Occipital lobe (tissue), 2 donors: ENCODE data around the gene SLC1A7. TPM values are rescaled to one million over a fixed set of nuclear protein-coding genes. Genes with fewer than 3 reads are reported as not detected.

Source experiments
- DNase-seq: peaks from one replicate; lab custom pipeline; 2025; lab: John Stamatoyannopoulos, UW
- total RNA-seq: library from RNA; depleted of rRNA; stranded (reverse); fragments of >200 nt; gene quantifications from one replicate; pipeline ENCODE4 v1.2.3, GENCODE V29; 2014

Gene SLC1A7
- total RNA-seq, 1 donor from 2014 or later: not detected

DNA sequence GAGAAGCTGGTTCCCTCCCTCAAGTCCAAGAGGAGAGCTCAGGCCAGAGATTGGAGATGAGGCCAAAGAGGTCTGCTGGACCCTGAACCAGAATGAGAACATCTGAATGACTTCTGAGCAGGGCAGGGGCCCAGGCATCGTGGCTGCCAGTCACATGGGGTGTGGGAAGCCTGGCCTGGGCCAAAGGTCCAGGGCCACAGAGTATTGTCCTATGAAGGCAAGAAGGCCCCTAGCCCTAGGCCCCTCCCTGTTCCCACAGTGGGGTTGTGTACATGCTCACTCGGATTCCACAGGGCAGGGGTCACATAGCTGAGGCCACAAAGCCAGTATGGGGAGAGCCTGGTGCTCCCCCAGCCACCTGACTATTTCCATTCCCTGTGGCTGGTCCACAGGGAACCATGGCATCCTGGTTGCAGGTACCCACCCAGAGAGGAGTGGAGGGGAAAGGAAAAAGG lies 18.5 kb upstream of the SLC1A7 start:
- DNase-seq: no peak

GRCh38 chr1:53158900-53159299 lies 16.5 kb upstream of the SLC1A7 start:
- DNase-seq: no peak

DNA sequence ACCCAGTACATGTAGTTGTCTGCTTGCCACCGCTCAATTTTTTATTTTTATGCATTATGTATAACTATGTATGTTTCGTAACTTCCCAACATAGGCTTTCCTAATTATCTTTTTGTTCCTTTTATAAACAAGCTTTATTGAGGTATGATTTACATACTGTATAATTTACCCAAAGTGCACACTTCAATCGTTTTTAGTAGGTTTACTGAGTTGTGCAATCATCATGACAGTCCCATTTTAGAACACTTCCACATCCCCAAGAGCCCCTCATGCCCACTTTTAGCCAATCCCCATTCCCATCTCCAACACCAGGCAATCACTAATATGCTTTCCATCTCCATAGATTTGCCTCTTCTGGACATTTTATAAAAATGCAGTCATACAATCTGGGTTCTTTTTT lies 14.3 kb upstream of the SLC1A7 start:
- no peak for DNase-seq

DNA sequence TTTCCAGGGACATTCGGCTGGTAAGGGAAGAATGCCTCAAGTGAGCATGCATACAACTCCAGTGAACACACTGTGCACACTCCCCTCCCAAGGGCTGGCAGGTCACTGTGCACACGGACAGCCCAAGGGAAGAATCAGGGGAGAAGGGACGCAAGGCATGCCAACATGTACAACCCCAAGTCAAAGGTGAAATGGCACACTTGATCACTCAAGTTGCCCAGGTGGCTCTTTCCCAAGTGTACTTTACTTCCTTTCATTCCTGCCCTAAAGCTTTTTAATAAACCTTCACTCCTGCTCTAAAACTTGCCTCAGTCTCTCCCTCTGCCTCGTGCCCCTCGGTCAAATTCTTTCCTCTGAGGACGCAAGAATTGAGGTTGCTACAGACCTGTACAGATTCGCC lies 13.5 kb upstream of the SLC1A7 start:
- DNase-seq: no peak

DNA sequence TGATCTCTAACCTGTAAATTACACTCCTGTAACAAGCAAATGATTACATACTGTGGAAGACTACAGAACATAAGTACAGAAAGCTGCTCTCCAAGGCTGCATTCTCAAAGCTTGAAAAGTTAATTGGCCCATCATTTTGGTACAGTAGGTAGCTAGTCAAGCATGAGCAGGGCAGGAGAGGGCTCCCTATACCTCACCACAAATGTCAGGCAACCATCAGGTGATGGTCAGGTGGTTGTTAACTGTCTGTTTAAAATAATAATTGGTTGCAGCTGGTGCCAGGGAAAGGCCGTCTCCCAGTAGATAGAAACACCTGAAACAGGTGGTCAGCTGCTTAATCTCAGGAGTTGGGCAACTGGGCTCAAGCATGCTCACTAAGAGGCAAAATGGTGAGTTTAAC lies 13.1 kb upstream of the SLC1A7 start:
- DNase-seq: no peak

DNA sequence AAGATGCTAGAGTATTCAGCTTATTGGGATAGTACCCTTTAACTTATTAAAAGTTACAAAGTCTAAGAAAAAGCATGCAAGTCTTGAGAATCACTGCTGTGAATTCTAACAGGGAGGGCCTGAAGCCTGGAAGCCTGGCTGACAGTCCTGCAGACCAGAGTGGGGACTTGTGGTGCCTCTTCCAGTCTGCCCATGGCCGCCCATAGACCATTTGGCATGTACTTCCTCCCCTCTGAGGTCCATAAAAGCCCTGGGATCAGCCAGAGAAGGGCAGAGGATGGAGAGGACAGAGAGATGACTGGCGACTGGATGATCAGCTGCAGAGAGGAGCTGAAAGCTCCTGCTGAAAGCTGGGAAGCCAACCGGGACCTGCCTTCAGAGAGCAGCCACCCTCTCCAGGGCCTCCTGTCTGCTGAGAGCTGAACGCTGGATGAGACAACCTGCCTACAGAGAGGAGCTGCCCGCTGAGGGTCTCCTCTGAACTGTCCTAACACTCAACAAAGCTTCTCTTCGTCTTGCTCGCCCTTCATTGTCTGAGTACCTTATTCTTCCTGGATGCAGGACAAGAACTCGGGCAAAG lies 12.5 kb upstream of the SLC1A7 start:
- DNase-seq: no peak

DNA sequence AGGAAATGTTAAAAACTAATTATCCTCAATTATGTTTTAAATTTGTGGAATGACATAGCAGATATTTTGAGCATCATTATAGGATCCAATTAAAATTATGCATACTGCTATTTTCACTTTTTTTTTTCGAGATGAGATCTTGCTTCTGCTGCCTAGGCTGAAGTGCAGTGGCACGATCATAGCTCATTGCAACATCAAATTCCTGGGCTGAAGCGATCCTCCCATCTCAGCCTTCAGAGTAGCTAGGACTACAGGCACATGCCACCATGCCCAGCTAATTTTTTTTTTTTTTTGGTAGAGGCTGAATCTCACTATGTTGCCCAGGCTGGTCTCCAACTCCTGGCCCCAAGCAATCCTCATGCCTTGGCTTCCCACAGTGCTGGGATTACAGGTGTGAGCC lies 11.3 kb upstream of the SLC1A7 start:
- no peak for DNase-seq

DNA sequence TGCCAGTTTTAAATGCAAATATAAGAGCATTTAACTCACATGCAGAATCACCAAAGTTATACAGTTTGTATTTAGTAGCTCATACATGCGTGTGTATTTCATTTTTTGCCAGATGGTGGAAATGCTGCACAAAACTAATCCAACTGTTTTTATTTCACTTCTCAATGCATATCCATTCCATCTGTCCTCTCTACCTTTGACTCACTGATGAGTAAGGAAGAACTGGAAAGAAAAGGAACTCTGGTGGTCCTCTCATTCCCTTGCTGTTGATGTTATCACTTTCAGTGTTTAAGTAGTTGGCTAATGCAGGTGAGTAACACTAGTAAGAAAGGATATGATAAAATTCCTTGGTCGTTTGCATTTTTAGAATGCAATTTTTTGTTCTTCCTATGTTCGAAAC lies 5.7 kb upstream of the SLC1A7 start:
- no peak for DNase-seq

GRCh38 chr1:53147174-53147573 lies 4.7 kb upstream of the SLC1A7 start:
- DNase-seq: no peak

DNA sequence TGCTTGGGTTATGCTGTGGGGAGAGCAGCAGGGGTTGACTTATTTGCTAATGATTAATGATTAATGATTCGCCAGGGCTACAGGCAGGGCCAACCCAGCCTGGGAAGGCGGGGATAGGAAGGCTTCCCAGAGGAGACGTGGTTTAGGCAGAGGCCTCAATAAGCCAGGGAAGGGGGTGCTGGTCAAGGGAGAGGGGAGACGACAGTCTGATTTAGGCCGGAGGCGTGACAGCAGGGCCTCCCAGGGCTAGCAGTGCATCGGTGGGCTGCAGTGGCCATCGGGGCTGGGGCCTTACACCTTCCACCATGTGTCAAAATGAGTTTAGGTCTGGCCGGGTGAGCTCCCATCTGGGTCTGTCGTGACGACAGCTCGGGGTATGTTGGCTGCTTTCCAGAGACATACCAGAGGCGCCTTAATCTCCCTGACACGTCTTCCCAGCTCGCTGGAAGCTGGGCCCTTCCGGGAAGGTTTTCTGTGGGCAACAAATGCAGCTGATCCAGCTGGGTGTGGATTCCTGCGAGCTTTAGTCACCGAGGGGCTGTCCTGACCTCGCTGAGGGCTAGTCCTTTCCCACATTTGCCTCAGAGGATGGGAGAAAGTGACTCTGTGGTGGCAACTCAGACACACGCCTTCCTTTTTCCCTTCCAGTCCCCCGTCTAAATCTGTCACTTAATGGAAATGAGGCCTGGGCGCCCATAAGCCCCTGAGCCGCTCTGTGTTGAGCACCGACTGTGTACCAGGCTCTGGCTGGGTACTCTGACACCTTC lies 3.7 kb upstream of the SLC1A7 start:
- DNase-seq: no peak

- no peak for DNase-seq
Measured at GRCh38 chr1:53145619-53145941, 3.1 kb upstream of the SLC1A7 start.

DNA sequence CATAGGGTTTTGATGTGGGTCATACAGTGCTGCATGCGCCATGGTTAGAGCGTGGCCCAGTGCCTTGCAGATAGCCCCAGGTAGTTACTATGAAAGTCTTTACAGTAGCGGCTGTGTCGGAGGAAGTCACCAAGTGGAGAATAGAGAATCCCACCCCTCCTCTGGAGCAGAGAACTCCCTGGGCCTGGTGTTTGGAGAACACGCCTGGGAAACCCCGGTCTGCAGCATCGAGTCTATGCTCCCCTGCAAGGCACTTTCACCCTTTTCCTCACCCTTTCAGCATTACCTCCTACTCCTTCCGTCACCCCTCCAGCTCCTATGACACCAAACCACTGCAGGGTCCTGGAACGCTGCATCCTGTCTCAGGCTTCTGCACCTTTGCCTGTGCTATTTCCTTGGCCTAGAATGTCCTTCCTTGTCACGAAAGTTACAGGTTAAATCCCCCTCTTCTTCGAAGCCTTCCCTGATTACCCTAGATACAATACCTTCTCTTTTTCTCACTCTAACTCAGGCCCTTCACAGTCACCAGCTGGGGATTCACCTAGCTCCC lies 2.7 kb upstream of the SLC1A7 start:
- DNase-seq: no peak

- no peak for DNase-seq
Measured at GRCh38 chr1:53144201-53144600, 1.8 kb upstream of the SLC1A7 start.

GRCh38 chr1:53143527-53143926 lies 1.1 kb upstream of the SLC1A7 start:
- DNase-seq: no peak

- DNase-seq: no peak
Measured at GRCh38 chr1:53141487-53142055, 867 bp downstream of the SLC1A7 start.

DNA sequence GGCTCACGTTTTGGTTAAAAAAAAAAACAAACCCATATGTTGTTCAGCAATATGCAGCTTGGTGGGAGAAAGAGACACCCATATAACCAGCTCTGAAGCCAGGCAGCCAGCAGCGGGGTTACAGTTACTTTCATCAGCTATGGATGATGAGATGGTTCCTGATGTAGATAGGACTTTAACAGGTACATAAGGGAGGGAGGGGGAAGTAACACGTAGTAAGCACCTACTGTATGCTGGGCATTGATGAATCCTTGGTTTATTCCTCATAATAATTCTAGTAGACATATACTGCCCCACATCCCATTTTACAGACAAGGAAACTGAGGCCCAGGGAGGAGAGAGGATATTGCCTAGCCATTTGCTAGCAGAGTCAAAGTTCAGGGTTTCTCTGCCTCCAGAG lies 2.0 kb downstream of the SLC1A7 start:
- no peak for DNase-seq

GRCh38 chr1:53139951-53140361 lies 2.5 kb downstream of the SLC1A7 start:
- no peak for DNase-seq

- DNase-seq: no peak
Measured at GRCh38 chr1:53138991-53139884, 3.2 kb downstream of the SLC1A7 start.

GRCh38 chr1:53137729-53138128 lies 4.7 kb downstream of the SLC1A7 start:
- no peak for DNase-seq

DNA sequence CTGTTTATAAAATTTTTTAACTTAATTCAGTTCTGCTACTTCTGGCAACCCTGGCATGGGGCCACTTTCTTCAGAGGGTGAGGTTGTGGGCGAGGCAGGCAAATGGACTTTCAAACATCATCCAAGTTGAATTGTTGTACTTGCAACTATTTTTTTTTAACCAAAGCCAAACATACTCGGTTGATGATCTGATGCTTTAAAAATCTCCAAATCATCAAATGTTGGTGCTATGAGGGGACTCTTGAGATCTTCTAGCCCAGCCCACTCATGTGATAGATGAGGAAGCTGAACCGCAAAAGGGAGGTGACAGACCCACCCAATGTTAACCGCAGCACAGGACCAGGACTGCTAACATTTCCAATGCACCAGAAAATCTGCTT lies 6.7 kb downstream of the SLC1A7 start:
- DNase-seq: no peak

DNA sequence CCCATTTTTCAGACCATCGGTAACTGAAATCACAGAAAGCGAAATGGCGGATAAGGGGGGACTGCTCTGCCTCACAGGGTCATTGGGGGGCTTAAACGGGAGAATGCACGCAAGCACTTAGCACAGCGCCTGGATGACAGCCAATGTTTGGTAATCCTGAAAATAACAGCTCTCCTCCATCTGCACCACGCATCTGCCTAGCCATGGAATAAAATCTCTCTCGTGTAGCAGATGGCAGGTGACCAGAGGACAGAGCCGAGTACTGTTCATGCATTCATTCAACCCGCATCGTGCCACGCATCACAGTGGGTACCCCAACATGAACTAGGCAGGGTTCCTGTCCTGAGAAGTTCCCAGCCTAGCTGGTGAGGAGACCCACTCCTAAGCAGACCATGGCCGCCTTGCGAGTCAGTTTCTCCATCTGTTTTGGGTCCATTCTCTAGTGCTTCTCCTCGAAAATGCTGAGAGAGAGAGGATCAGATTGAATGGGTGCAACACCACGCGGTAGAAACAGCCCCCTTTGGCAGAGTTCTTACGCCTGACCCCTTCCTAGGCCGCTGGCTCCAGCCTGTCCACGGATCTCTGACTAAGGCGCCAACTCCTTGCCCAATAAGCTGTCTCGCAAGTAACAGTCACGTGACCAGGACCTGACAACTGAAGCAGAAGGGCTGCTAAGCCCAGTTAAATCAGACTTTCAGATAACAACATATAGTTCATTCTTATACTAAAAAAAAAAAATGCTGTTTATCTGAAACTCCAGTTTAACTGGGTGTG lies 7.3 kb downstream of the SLC1A7 start:
- peak; percentile 7 for DNase-seq
